Measurements from ENCODE around the gene NRK. TPM values are rescaled to one million over a fixed set of nuclear protein-coding genes. Genes with fewer than 3 reads are reported as not detected.

NRK gene
- total and polyA plus RNA-seq, 2 donors from 2014 or later: 5.0 to 7.9 TPM

DNA sequence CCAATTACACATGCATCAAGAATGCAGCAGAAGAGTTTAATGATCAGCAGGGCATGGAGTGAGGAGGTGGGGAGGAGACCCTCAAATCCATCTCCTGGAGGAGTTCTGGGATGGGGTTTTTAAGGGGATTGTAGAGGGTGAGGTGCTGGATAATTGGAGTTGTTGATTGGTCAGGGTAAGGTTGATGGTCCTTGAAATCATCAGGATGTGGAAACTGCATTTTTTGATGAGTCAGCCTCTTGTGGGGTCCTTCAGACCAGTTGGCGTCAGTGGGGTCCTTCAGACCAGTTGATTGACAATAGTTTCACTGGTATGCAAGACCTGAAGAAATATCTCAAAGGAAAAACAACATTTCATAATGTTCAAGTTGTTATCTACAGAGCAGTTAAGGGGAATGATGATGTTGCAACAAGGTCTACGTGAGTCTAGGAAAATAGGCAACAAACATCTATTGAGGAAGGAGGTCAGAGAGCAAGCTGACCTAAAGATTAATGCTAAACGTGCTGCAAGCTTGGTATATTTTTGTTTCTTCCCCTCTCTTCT lies 88.3 kb downstream of the NRK start:
- H3K27me3 ChIP-seq (ENCODE audit: control insufficient read depth, insufficient read depth, low read length): no peaks in the 10 kb centered on the region
- no peaks in the 10 kb centered on the region for H3K9me3 ChIP-seq (ENCODE audit: control insufficient read depth in 2 of 3, insufficient read depth in 1 of 3, low read length in 3 of 3)
- no peaks in the 10 kb centered on the region for H3K36me3 ChIP-seq (ENCODE audit: control insufficient read depth in 2 of 3, insufficient read depth in 3 of 3, low read length in 3 of 3)
- H3K27ac ChIP-seq (ENCODE audit: low read depth in 2 of 2, low read length in 2 of 2): no peak overlapping the region
- H3K9ac ChIP-seq (ENCODE audit: low read length in 3 of 3): no peak overlapping the region
- intact Hi-C loops (cut with DNase I): no loop called here
- TF ChIP-seq, protein P1, sequence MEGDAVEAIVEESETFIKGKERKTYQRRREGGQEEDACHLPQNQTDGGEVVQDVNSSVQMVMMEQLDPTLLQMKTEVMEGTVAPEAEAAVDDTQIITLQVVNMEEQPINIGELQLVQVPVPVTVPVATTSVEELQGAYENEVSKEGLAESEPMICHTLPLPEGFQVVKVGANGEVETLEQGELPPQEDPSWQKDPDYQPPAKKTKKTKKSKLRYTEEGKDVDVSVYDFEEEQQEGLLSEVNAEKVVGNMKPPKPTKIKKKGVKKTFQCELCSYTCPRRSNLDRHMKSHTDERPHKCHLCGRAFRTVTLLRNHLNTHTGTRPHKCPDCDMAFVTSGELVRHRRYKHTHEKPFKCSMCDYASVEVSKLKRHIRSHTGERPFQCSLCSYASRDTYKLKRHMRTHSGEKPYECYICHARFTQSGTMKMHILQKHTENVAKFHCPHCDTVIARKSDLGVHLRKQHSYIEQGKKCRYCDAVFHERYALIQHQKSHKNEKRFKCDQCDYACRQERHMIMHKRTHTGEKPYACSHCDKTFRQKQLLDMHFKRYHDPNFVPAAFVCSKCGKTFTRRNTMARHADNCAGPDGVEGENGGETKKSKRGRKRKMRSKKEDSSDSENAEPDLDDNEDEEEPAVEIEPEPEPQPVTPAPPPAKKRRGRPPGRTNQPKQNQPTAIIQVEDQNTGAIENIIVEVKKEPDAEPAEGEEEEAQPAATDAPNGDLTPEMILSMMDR (IDR thresholded peaks at IDR 0.05; ENCODE audit: borderline replicate concordance, extremely low read depth, insufficient read depth): no peak
- DNase-seq: no peak
- no peaks in the 10 kb centered on the region for H3K4me1 ChIP-seq (ENCODE audit: control insufficient read depth in 2 of 3, insufficient read depth in 2 of 3, low read depth in 1 of 3, low read length in 3 of 3)
- H3K4me3 ChIP-seq (ENCODE audit: low read length in 3 of 3): no peak overlapping the region
- FAIRE-seq: no peak

DNA sequence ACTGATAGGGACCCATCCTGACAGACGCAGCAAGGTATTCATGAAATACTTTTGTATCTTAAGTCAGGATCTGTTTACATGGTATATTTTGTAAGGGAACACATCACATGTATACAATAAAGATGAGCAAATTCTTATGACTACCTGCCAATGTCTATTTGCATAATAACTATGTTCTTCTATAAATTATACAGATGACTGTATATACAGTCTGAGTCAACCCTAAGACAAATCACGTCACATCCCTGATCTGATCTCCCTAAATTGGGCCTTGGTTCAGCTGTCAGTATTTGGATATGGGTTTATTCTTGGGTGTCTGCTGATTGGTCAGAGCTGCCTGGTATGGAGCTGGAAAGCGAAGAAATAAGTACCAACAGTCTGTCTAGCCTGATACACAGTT lies 122.9 kb downstream of the NRK start:
- H3K4me3 ChIP-seq (ENCODE audit: low read length in 3 of 3): no peak overlapping the region
- H3K27me3 ChIP-seq (ENCODE audit: control insufficient read depth, insufficient read depth, low read length): no peaks in the 10 kb centered on the region
- intact Hi-C loops (cut with DNase I): no loop called here
- no peak for FAIRE-seq
- no peak overlapping the region for H3K9ac ChIP-seq (ENCODE audit: low read length in 3 of 3)
- no peaks in the 10 kb centered on the region for H3K4me1 ChIP-seq (ENCODE audit: control insufficient read depth in 2 of 3, insufficient read depth in 2 of 3, low read depth in 1 of 3, low read length in 3 of 3)
- no peak overlapping the region for H3K27ac ChIP-seq (ENCODE audit: low read depth in 2 of 2, low read length in 2 of 2)
- H3K9me3 ChIP-seq (ENCODE audit: control insufficient read depth in 2 of 3, insufficient read depth in 1 of 3, low read length in 3 of 3): no peaks in the 10 kb centered on the region
- DNase-seq: no peak
- TF ChIP-seq, protein P1 (IDR thresholded peaks at IDR 0.05; ENCODE audit: borderline replicate concordance, extremely low read depth, insufficient read depth): no peak
- H3K36me3 ChIP-seq (ENCODE audit: control insufficient read depth in 2 of 3, insufficient read depth in 3 of 3, low read length in 3 of 3): no peaks in the 10 kb centered on the region

DNA sequence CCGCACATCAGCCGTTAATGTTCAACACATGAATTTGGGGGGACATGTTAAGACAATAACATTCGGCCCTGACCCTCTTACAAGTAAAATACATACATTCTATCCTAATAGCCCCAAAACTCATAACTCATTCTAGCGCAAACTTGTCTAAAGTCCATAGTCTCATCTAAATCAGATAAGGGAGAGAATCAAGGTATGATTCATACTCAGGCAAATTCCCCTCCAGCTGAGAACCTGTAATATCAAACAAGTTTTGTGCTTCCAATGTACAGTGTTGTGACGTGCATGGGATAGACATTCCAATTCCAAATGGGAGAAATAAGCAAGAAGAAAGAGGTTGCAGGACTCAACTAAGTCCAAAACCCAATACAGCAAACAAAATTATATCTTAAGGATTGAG lies 147.1 kb downstream of the NRK start:
- H3K9me3 ChIP-seq (ENCODE audit: control insufficient read depth in 2 of 3, insufficient read depth in 1 of 3, low read length in 3 of 3): no peaks in the 10 kb centered on the region
- H3K4me3 ChIP-seq (ENCODE audit: low read length in 3 of 3): no peak overlapping the region
- intact Hi-C loops (cut with DNase I): no loop called here
- H3K9ac ChIP-seq (ENCODE audit: low read length in 3 of 3): no peak overlapping the region
- TF ChIP-seq, protein P1 (IDR thresholded peaks at IDR 0.05; ENCODE audit: borderline replicate concordance, extremely low read depth, insufficient read depth): no peak
- no peaks in the 10 kb centered on the region for H3K4me1 ChIP-seq (ENCODE audit: control insufficient read depth in 2 of 3, insufficient read depth in 2 of 3, low read depth in 1 of 3, low read length in 3 of 3)
- DNase-seq: no peak
- no peak for FAIRE-seq
- no peaks in the 10 kb centered on the region for H3K27me3 ChIP-seq (ENCODE audit: control insufficient read depth, insufficient read depth, low read length)
- no peaks in the 10 kb centered on the region for H3K36me3 ChIP-seq (ENCODE audit: control insufficient read depth in 2 of 3, insufficient read depth in 3 of 3, low read length in 3 of 3)
- H3K27ac ChIP-seq (ENCODE audit: low read depth in 2 of 2, low read length in 2 of 2): no peak overlapping the region

Measured in kidney (tissue), 14 donors.